OCI-LY7 (cell line): ENCODE results near the gene STAMBP. TPM values are rescaled to one million over a fixed set of nuclear protein-coding genes. Genes with fewer than 3 reads are reported as not detected.

Source experiments
- BruUV-seq: library from RNA; stranded (reverse); fragments of 400-500 nt; replicated peaks from 2 replicates; lab custom pipeline; 2021; lab: Mats Ljungman, UMichigan
- CTCF ChIA-PET: fragments of 300-600 bp; sonication (Branson Sonifier 250); formaldehyde crosslinking; loops from one replicate; lab custom pipeline; 2022; ENCODE audit warnings: antibody characterized with exemption; ENCODE audit not compliant: unreplicated experiment; lab: Charles Lee
- POLR2A ChIA-PET: fragments of 300-600 bp; sonication (Branson Sonifier 250); formaldehyde crosslinking; loops from one replicate; lab custom pipeline; 2022; ENCODE audit warnings: antibody characterized with exemption; lab: Charles Lee
- DNase-seq: peaks from one replicate; pipeline ENCODE4 v3.0.0-alpha.2; 2015; ENCODE audit warnings: low spot score
- H2AFZ ChIP-seq: fragments of 200-600 bp; sonication (generic), shearing (Covaris generic); 2 replicates; pipeline ENCODE4 v1.6.1; 2014; ENCODE audit warnings: mild to moderate bottlenecking, antibody characterized with exemption, low read length, moderate library complexity
- H3K27ac ChIP-seq: fragments of 200-600 bp; sonication (generic); 2 replicates; pipeline ENCODE4 v1.5.1; 2014; ENCODE audit warnings: mixed run types, low read depth, mild to moderate bottlenecking, moderate library complexity, low read length, inconsistent platforms; ENCODE audit not compliant: poor library complexity, severe bottlenecking
- H3K36me3 ChIP-seq: fragments of 200-600 bp; sonication (generic); 2 replicates; pipeline ENCODE4 v1.6.1; 2014; ENCODE audit warnings: mild to moderate bottlenecking, antibody characterized with exemption, low read length, moderate library complexity, mixed read lengths; ENCODE audit not compliant: insufficient read depth
- H3K4me1 ChIP-seq: fragments of 200-600 bp; sonication (generic); 2 replicates; pipeline ENCODE4 v1.5.1; 2014; ENCODE audit warnings: mild to moderate bottlenecking, low read length; ENCODE audit not compliant: insufficient read depth, poor library complexity, severe bottlenecking
- H3K4me2 ChIP-seq: fragments of 200-600 bp; sonication (generic); 2 replicates; pipeline ENCODE4 v1.6.1; 2014; ENCODE audit warnings: mild to moderate bottlenecking, low read length
- H3K4me3 ChIP-seq: fragments of 200-600 bp; sonication (generic); 2 replicates; pipeline ENCODE4 v1.5.1; 2014; ENCODE audit warnings: mild to moderate bottlenecking, low read depth, low read length; ENCODE audit not compliant: poor library complexity, severe bottlenecking
- H3K79me2 ChIP-seq: fragments of 200-600 bp; sonication (generic); 2 replicates; pipeline ENCODE4 v1.6.1; 2016; ENCODE audit warnings: low read depth, mild to moderate bottlenecking, low read length, moderate library complexity, mixed read lengths; ENCODE audit not compliant: insufficient read depth
- H3K9me2 ChIP-seq: fragments of 200-600 bp; sonication (generic); 2 replicates; pipeline ENCODE4 v1.6.1; 2016; ENCODE audit warnings: mild to moderate bottlenecking, low read length, mixed read lengths; ENCODE audit not compliant: insufficient read depth
- H3K9me3 ChIP-seq: fragments of 200-600 bp; sonication (generic); 2 replicates; pipeline ENCODE4 v1.6.1; 2014; ENCODE audit warnings: mild to moderate bottlenecking, mixed run types, low read length, mixed read lengths
- H4K20me1 ChIP-seq: fragments of 200-600 bp; sonication (generic); 2 replicates; pipeline ENCODE4 v1.6.1; 2014; ENCODE audit warnings: mild to moderate bottlenecking, antibody characterized with exemption, low read length, moderate library complexity, mixed read lengths; ENCODE audit not compliant: insufficient read depth
- CTCF ChIP-seq: fragments of 200-600 bp; sonication (generic); conservative IDR thresholded peaks from 2 replicates; pipeline ENCODE4 v1.5.1; 2014; ENCODE audit warnings: mild to moderate bottlenecking, antibody characterized with exemption, low read length, moderate library complexity, mixed read lengths
- EZH2phosphoT487 ChIP-seq: fragments of 200-600 bp; sonication (generic); IDR thresholded peaks from 2 replicates; pipeline ENCODE4 v1.6.1; 2018; ENCODE audit warnings: low read depth, borderline replicate concordance, mild to moderate bottlenecking, mixed run types, antibody characterized with exemption, low read length, moderate library complexity, mixed read lengths
- intact Hi-C: fragments of 100-400 bp; cut with micrococcal nuclease; formaldehyde crosslinking; loops from one replicate; pipeline ENCODE4 v1.10.0; 2022; ENCODE audit not compliant: unreplicated experiment
- total RNA-seq, 2 experiments: library from RNA; depleted of rRNA in 1 of 2; stranded (reverse); fragments of >200 nt in 1 of 2; shearing (Covaris generic) in 1 of 2; gene quantifications; 2 replicates each; pipeline ENCODE4 v1.2.3, GENCODE V29; 2014 to 2022

Gene STAMBP
- total RNA-seq, 2 experiments from 2014 or later: 27.2 to 43.7 TPM

GRCh38 chr2:73892631-73893329 is 64.0 kb downstream of the STAMBP start, which contains the start of gene ACTG2:
Gene ACTG2 (plus strand): TSS chr2:73893008. CDS start chr2:73901312, 8,304 bp downstream.
- no peak within 1 kb of the TSS for H3K4me2 ChIP-seq
- H3K36me3 ChIP-seq: no peaks in the 10 kb centered on the region
- no peak within 1 kb of the TSS for H2AFZ ChIP-seq
- no peak for DNase-seq
- no peaks in the 10 kb centered on the region for H3K4me1 ChIP-seq
- no peaks in the 10 kb centered on the region for H3K79me2 ChIP-seq
- H3K27ac ChIP-seq: no peak within 1 kb of the TSS
- H3K4me3 ChIP-seq: no peak within 1 kb of the TSS
- H3K9me2 ChIP-seq: no peaks in the 10 kb centered on the region
- CTCF ChIA-PET: no interaction called here
- intact Hi-C loops: no loop called here
- H3K9me3 ChIP-seq: no peaks in the 10 kb centered on the region
- no TSS peak for BruUV-seq
- POLR2A ChIA-PET: no interaction called here
- no peaks in the 10 kb centered on the region for H4K20me1 ChIP-seq
- TF ChIP-seq EZH2phosphoT487: no peak

GRCh38 chr2:73893764-73894474 is 65.2 kb downstream of the STAMBP start:
- Histone ChIP-seq H3K27ac (no peak overlapping the region), H2AFZ (no peak overlapping the region), H3K4me1 (no peaks in the 10 kb centered on the region), H3K79me2 (no peaks in the 10 kb centered on the region), H3K36me3 (no peaks in the 10 kb centered on the region), H4K20me1 (no peaks in the 10 kb centered on the region), H3K4me2 (no peak overlapping the region), H3K9me2 (no peaks in the 10 kb centered on the region), H3K4me3 (no peak overlapping the region), H3K9me3 (no peaks in the 10 kb centered on the region)
- TF ChIP-seq EZH2phosphoT487 (no peak), CTCF (no peak)
- DNase-seq: no peak
- no TSS peak for BruUV-seq
- intact Hi-C loops: no loop called here
- ChIA-PET CTCF (no interaction called here), POLR2A (interaction anchor here (0.6 to 1.3 kb wide), 2 partner anchors 10 to 553 kb away, joined by 3 read pairs; no protein-coding TSS in a partner anchor)

- Histone ChIP-seq H3K9me3 (no peaks in the 10 kb centered on the region), H3K36me3 (no peaks in the 10 kb centered on the region), H4K20me1 (no peaks in the 10 kb centered on the region), H3K79me2 (no peaks in the 10 kb centered on the region), H3K9me2 (no peaks in the 10 kb centered on the region), H3K4me3 (no peak overlapping the region), H3K4me2 (no peak overlapping the region), H2AFZ (no peak overlapping the region), H3K4me1 (no peaks in the 10 kb centered on the region), H3K27ac (no peak overlapping the region)
- intact Hi-C loops: no loop called here
- ChIA-PET POLR2A (interaction anchor here (1.3 kb wide), 1 partner anchor 11 kb away, joined by 3 read pairs; no protein-coding TSS in a partner anchor), CTCF (no interaction called here)
- TF ChIP-seq EZH2phosphoT487: no peak
- TF ChIP-seq CTCF: no peak
- no TSS peak for BruUV-seq
- no peak for DNase-seq
Measured at GRCh38 chr2:73894475-73894850, 65.7 kb downstream of the STAMBP start.
